ENCODE measurements around the gene OSBPL10.

The OSBPL10 gene

GRCh38 chr3:31859245-31859644 lies 121.8 kb downstream of the OSBPL10 start:
- Histone ChIP-seq H3K27me3 (ENCODE audit: insufficient read depth, low read length, poor library complexity, severe bottlenecking) (no peaks in the 10 kb centered on the region), H2AFZ (ENCODE audit: low read length) (no peak overlapping the region), H3K4me2 (ENCODE audit: low read depth, low read length, poor library complexity, severe bottlenecking) (no peak overlapping the region), H3K4me1 (ENCODE audit: insufficient read depth, low read length, poor library complexity, severe bottlenecking) (no peaks in the 10 kb centered on the region), H3K36me3 (ENCODE audit: insufficient read depth, low read length) (no peaks in the 10 kb centered on the region), H3K9me3 (ENCODE audit: insufficient read depth, low read depth, low read length) (no peaks in the 10 kb centered on the region), H3F3A (ENCODE audit: low read depth) (no peaks in the 10 kb centered on the region), H3K9me2 (replicated peaks; ENCODE audit: low read depth, low read length) (no peaks in the 10 kb centered on the region), H3K9ac (ENCODE audit: low read depth, low read length, poor library complexity, severe bottlenecking) (no peak overlapping the region), H4K20me1 (ENCODE audit: insufficient read depth, low read length, poor library complexity, severe bottlenecking) (no peaks in the 10 kb centered on the region), H3K4me3 (ENCODE audit: low read length, poor library complexity, severe bottlenecking) (no peak overlapping the region), H3K79me2 (ENCODE audit: insufficient read depth, low read length) (no peaks in the 10 kb centered on the region)
- TF ChIP-seq CTCF (conservative IDR thresholded peaks at IDR 0.05; ENCODE audit: low read length) = no peak
- no peak for TF ChIP-seq EZH2phosphoT487 (IDR thresholded peaks at IDR 0.05; ENCODE audit: borderline replicate concordance)

GRCh38 chr3:31858439-31858838 lies 122.6 kb downstream of the OSBPL10 start:
- H2AFZ ChIP-seq (ENCODE audit: low read length) = no peak overlapping the region
- H3K4me2 ChIP-seq (ENCODE audit: low read depth, low read length, poor library complexity, severe bottlenecking) = no peak overlapping the region
- no peak overlapping the region for H3K9ac ChIP-seq (ENCODE audit: low read depth, low read length, poor library complexity, severe bottlenecking)
- no peaks in the 10 kb centered on the region for H3F3A ChIP-seq (ENCODE audit: low read depth)
- H3K9me2 ChIP-seq (replicated peaks; ENCODE audit: low read depth, low read length) = no peaks in the 10 kb centered on the region
- H3K27me3 ChIP-seq (ENCODE audit: insufficient read depth, low read length, poor library complexity, severe bottlenecking) = no peaks in the 10 kb centered on the region
- no peaks in the 10 kb centered on the region for H3K36me3 ChIP-seq (ENCODE audit: insufficient read depth, low read length)
- TF ChIP-seq CTCF (conservative IDR thresholded peaks at IDR 0.05; ENCODE audit: low read length) (no peak), EZH2phosphoT487 (IDR thresholded peaks at IDR 0.05; ENCODE audit: borderline replicate concordance) (no peak)
- no peaks in the 10 kb centered on the region for H3K4me1 ChIP-seq (ENCODE audit: insufficient read depth, low read length, poor library complexity, severe bottlenecking)
- no peak overlapping the region for H3K4me3 ChIP-seq (ENCODE audit: low read length, poor library complexity, severe bottlenecking)
- H3K9me3 ChIP-seq (ENCODE audit: insufficient read depth, low read depth, low read length) = no peaks in the 10 kb centered on the region
- H4K20me1 ChIP-seq (ENCODE audit: insufficient read depth, low read length, poor library complexity, severe bottlenecking) = no peaks in the 10 kb centered on the region
- H3K79me2 ChIP-seq (ENCODE audit: insufficient read depth, low read length) = no peaks in the 10 kb centered on the region

- no peak overlapping the region for H3K9ac ChIP-seq (ENCODE audit: low read depth, low read length, poor library complexity, severe bottlenecking)
- H3F3A ChIP-seq (ENCODE audit: low read depth) = no peaks in the 10 kb centered on the region
- H3K4me1 ChIP-seq (ENCODE audit: insufficient read depth, low read length, poor library complexity, severe bottlenecking) = no peaks in the 10 kb centered on the region
- H4K20me1 ChIP-seq (ENCODE audit: insufficient read depth, low read length, poor library complexity, severe bottlenecking) = no peaks in the 10 kb centered on the region
- no peaks in the 10 kb centered on the region for H3K9me2 ChIP-seq (replicated peaks; ENCODE audit: low read depth, low read length)
- no peaks in the 10 kb centered on the region for H3K36me3 ChIP-seq (ENCODE audit: insufficient read depth, low read length)
- H3K9me3 ChIP-seq (ENCODE audit: insufficient read depth, low read depth, low read length) = no peaks in the 10 kb centered on the region
- H3K27me3 ChIP-seq (ENCODE audit: insufficient read depth, low read length, poor library complexity, severe bottlenecking) = no peaks in the 10 kb centered on the region
- no peak overlapping the region for H2AFZ ChIP-seq (ENCODE audit: low read length)
- H3K4me3 ChIP-seq (ENCODE audit: low read length, poor library complexity, severe bottlenecking) = no peak overlapping the region
- H3K4me2 ChIP-seq (ENCODE audit: low read depth, low read length, poor library complexity, severe bottlenecking) = no peak overlapping the region
- no peaks in the 10 kb centered on the region for H3K79me2 ChIP-seq (ENCODE audit: insufficient read depth, low read length)
- TF ChIP-seq EZH2phosphoT487 (IDR thresholded peaks at IDR 0.05; ENCODE audit: borderline replicate concordance) (no peak), CTCF (conservative IDR thresholded peaks at IDR 0.05; ENCODE audit: low read length) (no peak)
Observed at GRCh38 chr3:31853580-31853979, 127.5 kb downstream of the OSBPL10 start.

Measured in Loucy (cell line).